ENCODE results near the gene CAMK2B.

GRCh38 chr7:44256459-44256858, 68.9 kb downstream of the CAMK2B start:
- no peak for TF ChIP-seq POLR2A (IDR thresholded peaks at IDR 0.05)
- no peak for TF ChIP-seq CTCF (IDR thresholded peaks at IDR 0.05)
- TF ChIP-seq EP300 (IDR thresholded peaks at IDR 0.05), result no peak
- TF ChIP-seq POLR2AphosphoS5 (IDR thresholded peaks at IDR 0.05), result no peak

All from suprapubic skin (tissue), 4 donors.